SK-N-SH (cell line): ENCODE results near the gene NPDC1. TPM values are rescaled to one million over a fixed set of nuclear protein-coding genes. Genes with fewer than 3 reads are reported as not detected.

ENCODE experiments used
- CTCF ChIA-PET: fragments of 300-600, 350-600 bp; formaldehyde crosslinking; extraction: SDS; loops from one replicate; lab custom pipeline; 2021; lab: Yijun Ruan, JAX
- POLR2A ChIA-PET: fragments of 350-600 bp; sonication (Branson Sonifier 250); formaldehyde crosslinking; extraction: SDS; loops from one replicate; lab custom pipeline; 2020; ENCODE audit warnings: antibody characterized with exemption, inconsistent platforms; lab: Yijun Ruan, JAX
- DNase-seq: peaks from one replicate; pipeline ENCODE4 v3.0.0; 2012
- H2AFZ ChIP-seq: fragments of 200-600 bp; sonication (generic); 2 replicates; pipeline ENCODE4 v1.8.1; 2016; ENCODE audit warnings: antibody characterized with exemption, mild to moderate bottlenecking, low read depth
- H3F3A ChIP-seq: fragments of 200-600 bp; sonication (generic); replicated peaks from 2 replicates; pipeline ENCODE3; 2016; ENCODE audit warnings: antibody characterized with exemption, mild to moderate bottlenecking; ENCODE audit not compliant: insufficient read depth
- H3K27ac ChIP-seq, 2 experiments: fragments of 200-500 bp in 1 of 2; fragments of 200-600 bp in 1 of 2; sonication (Bioruptor generic) in 1 of 2; sonication (generic), shearing (Covaris generic) in 1 of 2; 2 replicates each; pipeline versions ENCODE4 v1.5.1 to v1.6.1; 2014 to 2016; ENCODE audit warnings: low read depth in 2 of 2, inconsistent platforms in 1 of 2, low read length in 1 of 2, mild to moderate bottlenecking in 1 of 2, mixed read lengths in 1 of 2
- H3K27me3 ChIP-seq: fragments of 200-600 bp; sonication (generic), shearing (Covaris generic); 2 replicates; pipeline ENCODE4 v1.6.1; 2016; ENCODE audit warnings: mixed run types; ENCODE audit not compliant: insufficient read depth
- H3K36me3 ChIP-seq, 2 experiments: fragments of 200-500 bp in 1 of 2; fragments of 200-600 bp in 1 of 2; sonication (Bioruptor generic) in 1 of 2; sonication (generic) in 1 of 2; replicated peaks in 1 of 2; 2 replicates each; pipeline versions ENCODE3 to v1.5.1; 2014 to 2016; ENCODE audit warnings: low read length in 1 of 2, mild to moderate bottlenecking in 1 of 2; ENCODE audit not compliant: insufficient read depth in 2 of 2, control insufficient read depth in 1 of 2
- H3K4me1 ChIP-seq, 2 experiments: fragments of 200-500 bp in 1 of 2; fragments of 200-600 bp in 1 of 2; sonication (Bioruptor generic) in 1 of 2; sonication (generic), shearing (Covaris generic) in 1 of 2; 2 replicates each; pipeline versions ENCODE4 v1.5.1 to v1.6.1; 2014 to 2016; ENCODE audit warnings: low read depth in 1 of 2, low read length in 1 of 2, mixed run types in 1 of 2; ENCODE audit not compliant: insufficient read depth in 2 of 2, control insufficient read depth in 1 of 2
- H3K4me2 ChIP-seq: fragments of 200-600 bp; sonication (generic), shearing (Covaris generic); 2 replicates; pipeline ENCODE4 v1.6.1; 2017; ENCODE audit warnings: mixed run types
- H3K4me3 ChIP-seq, 2 experiments: fragments of 200-500 bp in 1 of 2; fragments of 200-600 bp in 1 of 2; sonication (Bioruptor generic) in 1 of 2; sonication (generic), shearing (Covaris generic) in 1 of 2; 2 replicates each; pipeline versions ENCODE4 v1.5.1 to v1.8.1; 2014 to 2016; ENCODE audit warnings: low read depth in 2 of 2, inconsistent platforms in 1 of 2, low read length in 1 of 2, mild to moderate bottlenecking in 1 of 2, mixed read lengths in 1 of 2, moderate library complexity in 1 of 2
- H3K79me2 ChIP-seq: fragments of 200-600 bp; sonication (generic); 2 replicates; pipeline ENCODE4 v1.8.1; 2017; ENCODE audit warnings: mild to moderate bottlenecking; ENCODE audit not compliant: insufficient read depth
- H3K9ac ChIP-seq: fragments of 200-600 bp; sonication (generic); 2 replicates; pipeline ENCODE4 v1.6.1; 2017; ENCODE audit warnings: mixed run types
- H3K9me2 ChIP-seq: fragments of 200-600 bp; sonication (generic); 2 replicates; pipeline ENCODE4 v1.6.1; 2017; ENCODE audit warnings: mixed run types
- H3K9me3 ChIP-seq: fragments of 200-600 bp; sonication (generic); 2 replicates; pipeline ENCODE4 v1.6.1; 2017; ENCODE audit warnings: mixed run types, mild to moderate bottlenecking, moderate library complexity
- H4K20me1 ChIP-seq: fragments of 200-600 bp; sonication (generic); 2 replicates; pipeline ENCODE4 v1.6.1; 2017; ENCODE audit warnings: mild to moderate bottlenecking, mixed run types; ENCODE audit not compliant: insufficient read depth
- GABPA ChIP-seq: IDR thresholded peaks from 2 replicates; pipeline ENCODE4 v1.4.0; 2012; ENCODE audit warnings: low read depth, mild to moderate bottlenecking
- JUND ChIP-seq: IDR thresholded peaks from 2 replicates; pipeline ENCODE4 v1.4.0; 2012
- MXI1 ChIP-seq: IDR thresholded peaks from 2 replicates; pipeline ENCODE4 v1.6.1; 2012; ENCODE audit warnings: mild to moderate bottlenecking, low read depth, low read length, improper control_type of control experiment
- NRF1 ChIP-seq: IDR thresholded peaks from 2 replicates; pipeline ENCODE4 v1.6.1; 2012; ENCODE audit warnings: low read depth, mild to moderate bottlenecking, low read length
- PBX3 ChIP-seq: IDR thresholded peaks from 2 replicates; pipeline ENCODE4; 2012
- RXRA ChIP-seq: IDR thresholded peaks from 2 replicates; pipeline ENCODE4 v1.4.0; 2012; ENCODE audit warnings: low read depth, mild to moderate bottlenecking, borderline replicate concordance
- WGBS: methylation state at CpG from one replicate; pipeline ENCODE4 v1.1.6; 2017; ENCODE audit warnings: low lambda C conversion rate; 5-methylcytosine and 5-hydroxymethylcytosine counted together
- polyA plus RNA-seq, 3 experiments: library from polyadenylated mRNA; depleted of rRNA; stranded (reverse); fragments of >200 nt; gene quantifications; 2 replicates each; pipeline ENCODE4 v1.2.3, GENCODE V29; 2012

The NPDC1 gene
- polyA plus RNA-seq, 1 of the 3 experiments (the other 2 are of a cell fraction) = 48.1 TPM

DNA sequence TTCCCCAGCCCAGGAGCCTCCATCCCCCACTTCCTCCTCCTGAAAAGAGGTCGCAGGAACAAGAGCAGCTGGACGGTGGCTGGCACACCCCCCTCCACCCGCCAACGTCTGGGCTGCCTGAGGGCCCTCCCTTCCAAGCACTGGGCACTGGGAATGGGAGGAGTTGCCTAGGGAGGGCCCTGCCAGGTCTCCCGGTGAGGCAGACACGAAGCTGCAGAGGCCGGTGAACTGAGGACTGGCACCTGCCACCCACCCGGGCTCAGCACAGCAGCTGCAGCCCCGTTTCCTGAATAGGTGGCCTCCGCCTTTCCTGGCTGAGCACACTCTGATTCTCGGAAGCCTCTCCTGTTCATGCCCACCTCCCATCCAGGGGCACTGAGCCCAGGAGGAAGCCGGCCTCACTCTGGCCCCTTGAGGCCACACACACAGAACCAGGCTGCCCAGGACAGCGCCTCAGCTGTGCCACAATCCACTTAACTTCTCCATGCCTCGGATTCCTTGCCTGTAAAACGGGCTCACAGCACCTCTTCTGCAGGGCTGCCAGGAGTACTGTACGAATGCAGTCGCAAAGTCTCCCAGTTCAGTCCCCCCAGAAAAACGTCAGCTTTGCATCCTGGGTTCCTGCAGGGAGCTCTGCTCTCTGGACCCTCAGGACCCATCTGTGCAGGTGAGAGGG, 1.3 kb downstream of the NPDC1 start:
- H2AFZ ChIP-seq = no peak overlapping the region
- peaks cover 0 to 6% of the 10 kb centered on the region in 2 experiments for H3K36me3 ChIP-seq
- H3K4me1 ChIP-seq = peaks cover 11 to 25% of the 10 kb centered on the region in 2 experiments; a peak in 2 of 4 replicates
- H3F3A ChIP-seq = peaks cover 3% of the 10 kb centered on the region
- H3K9me3 ChIP-seq = no peaks in the 10 kb centered on the region
- peak; percentile 83 for DNase-seq
- WGBS = 31% methylated on average over 10 of the region's 18 CpGs
- H3K9me2 ChIP-seq = no peaks in the 10 kb centered on the region
- CTCF ChIA-PET = interaction anchor here (0.6 to 19.8 kb wide), 13 partner anchors 8 to 318 kb away, joined by 3 to 803 read pairs (median 4); partner anchors contain the start of genes ABCA2, C8G, FBXW5 and FUT7
- H4K20me1 ChIP-seq = peaks cover 26% of the 10 kb centered on the region
- H3K9ac ChIP-seq = peak overlapping the region; percentile 41; the same call in 1 of the 2 replicates
- peak overlapping the region in 1 of 2 experiments; percentile 78; a peak in 2 of 4 replicates for H3K27ac ChIP-seq
- peak overlapping the region; percentile 62 to 72 for H3K4me3 ChIP-seq
- POLR2A ChIA-PET = interaction anchor here (0.6 to 1.9 kb wide), 4 partner anchors 10 to 209 kb away, joined by 3 to 8 read pairs (median 6); no protein-coding TSS in a partner anchor
- H3K79me2 ChIP-seq = no peaks in the 10 kb centered on the region
- H3K27me3 ChIP-seq = 0 out of 2 replicates have a peak, but pooled peaks cover 4% of the 10 kb centered on the region
- H3K4me2 ChIP-seq = peak overlapping the region; percentile 96
- no peak for TF ChIP-seq NRF1
- 0 out of 2 replicates have a peak, but pooled peaks have one; percentile 21 for TF ChIP-seq MXI1
- TF ChIP-seq, all 33 proteins: peak for 1

- 88% methylated on average over 8 of the region's 12 CpGs for WGBS
- H3K4me1 ChIP-seq = peaks cover 11 to 21% of the 10 kb centered on the region in 2 experiments; a peak in 2 of 4 replicates
- POLR2A ChIA-PET = interaction anchor here (0.8 to 1.9 kb wide), 3 partner anchors 9 to 23 kb away, joined by 4 to 8 read pairs (median 7); no protein-coding TSS in a partner anchor
- H3K27me3 ChIP-seq = no peaks in the 10 kb centered on the region
- H3K4me3 ChIP-seq = peak overlapping the region in 1 of 2 experiments; percentile 62; a peak in 1 of 4 replicates
- TF ChIP-seq RXRA (no peak), JUND (no peak), GABPA (no peak), PBX3 (no peak)
- H3K9me3 ChIP-seq = no peaks in the 10 kb centered on the region
- DNase-seq = no peak
- peak overlapping the region; percentile 96; the same call in 1 of the 2 replicates for H3K4me2 ChIP-seq
- H3K79me2 ChIP-seq = no peaks in the 10 kb centered on the region
- H3K27ac ChIP-seq = peak overlapping the region in 1 of 2 experiments; percentile 58; a peak in 1 of 4 replicates
- H3K36me3 ChIP-seq = peaks cover 0 to 12% of the 10 kb centered on the region in 2 experiments
- H2AFZ ChIP-seq = no peak overlapping the region
- no peaks in the 10 kb centered on the region for H3K9me2 ChIP-seq
- H3F3A ChIP-seq = peaks cover 3% of the 10 kb centered on the region
- peaks cover 26% of the 10 kb centered on the region for H4K20me1 ChIP-seq
- no peak overlapping the region for H3K9ac ChIP-seq
- CTCF ChIA-PET = interaction anchor here (0.7 to 19.8 kb wide), 9 partner anchors 8 to 317 kb away, joined by 3 to 803 read pairs (median 5); partner anchors contain the start of genes ABCA2, C8G, FBXW5 and FUT7
These were observed 1.9 kb downstream of the NPDC1 start for GRCh38 chr9:137044037-137044436.
